ENCODE results near the gene CPNE9. TPM values are rescaled to one million over a fixed set of nuclear protein-coding genes. Genes with fewer than 3 reads are reported as not detected.
"Not testable (repeated sequence)": the region's sequence is repeated elsewhere in the genome, so short reads cannot be mapped to it uniquely, and the experiment has no call there.

The CPNE9 gene
- total RNA-seq, 2 experiments from 2014 or later, result 0.14 to 0.30 TPM

- peaks cover 21% of the 10 kb centered on the region for H3K36me3 Mint-ChIP-seq (ENCODE audit: low read depth)
- ATAC-seq (no peak), DNase-seq (no peak)
- intact Hi-C loops (cut with DNase I, micrococcal nuclease), result loop anchor here in 1 of 2 experiments (2.0 kb wide), 1 partner anchor 17 kb away; no protein-coding TSS in a partner anchor
- ChIA-PET CTCF (interaction anchor here (2.6 kb wide), 1 partner anchor 9 kb away, joined by 8 read pairs; no protein-coding TSS in a partner anchor), POLR2A (no interaction called here)
- no peaks in the 10 kb centered on the region for H3K9me3 Mint-ChIP-seq (ENCODE audit: low read depth)
- no peak overlapping the region for H3K27ac Mint-ChIP-seq
- H3K27me3 Mint-ChIP-seq, result no peaks in the 10 kb centered on the region
- peaks cover 21% of the 10 kb centered on the region for H3K4me1 Mint-ChIP-seq
- H3K4me3 Mint-ChIP-seq, result peak overlapping the region; percentile 79
Measured at GRCh38 chr3:9768141-9768775, 64.6 kb downstream of the CPNE9 start.

GRCh38 chr3:9769012-9769411 is 65.4 kb downstream of the CPNE9 start:
- no peaks in the 10 kb centered on the region for H3K9me3 Mint-ChIP-seq (ENCODE audit: low read depth)
- POLR2A ChIA-PET, result no interaction called here
- peaks cover 20% of the 10 kb centered on the region for H3K36me3 Mint-ChIP-seq (ENCODE audit: low read depth)
- peaks cover 21% of the 10 kb centered on the region for H3K4me1 Mint-ChIP-seq
- H3K4me3 Mint-ChIP-seq, result peak overlapping the region; percentile 79
- H3K27me3 Mint-ChIP-seq, result no peaks in the 10 kb centered on the region
- CTCF ChIA-PET, result interaction anchor here (1.0 to 2.6 kb wide), 3 partner anchors 9 to 225 kb away, joined by 3 to 8 read pairs (median 8); partner anchors contain the start of gene OGG1
- intact Hi-C loops (cut with DNase I, micrococcal nuclease), result loop anchor here (1.0 to 2.0 kb wide), 3 partner anchors 9 to 24 kb away; partner anchors contain the start of gene ARPC4 (in 1 of the 2)
- peak overlapping the region; percentile 59 for H3K27ac Mint-ChIP-seq
- ATAC-seq, result no peak
- DNase-seq, result no peak

GRCh38 chr3:9769426-9770275 is 66.0 kb downstream of the CPNE9 start, which contains the start of gene CAMK1:
Gene CAMK1 (minus strand): TSS chr3:9769947. CDS start chr3:9767749, 2,198 bp downstream.
- ATAC-seq, result peak; percentile 97

GRCh38 chr3:9770276-9770812 is 66.7 kb downstream of the CPNE9 start:
- no peaks in the 10 kb centered on the region for H3K9me3 Mint-ChIP-seq (ENCODE audit: low read depth)
- CTCF ChIA-PET, result interaction anchor here (0.9 to 1.9 kb wide), 5 partner anchors 12 to 37 kb away, joined by 3 to 8 read pairs (median 3); partner anchors contain the start of gene OGG1
- intact Hi-C loops (cut with DNase I, micrococcal nuclease), result no loop called here
- peak overlapping the region; percentile 78 for H3K27ac Mint-ChIP-seq
- H3K27me3 Mint-ChIP-seq, result no peaks in the 10 kb centered on the region
- ATAC-seq (peak; percentile 6), DNase-seq (no peak)
- peak overlapping the region; percentile 79 for H3K4me3 Mint-ChIP-seq
- POLR2A ChIA-PET, result interaction anchor here (0.6 to 1.6 kb wide), 4 partner anchors 8 to 22 kb away, joined by 3 to 7 read pairs (median 6); partner anchors contain the start of genes ARPC4, OGG1 and TADA3
- peaks cover 18% of the 10 kb centered on the region for H3K4me1 Mint-ChIP-seq
- H3K36me3 Mint-ChIP-seq (ENCODE audit: low read depth), result peaks cover 16% of the 10 kb centered on the region

More at GRCh38 chr3:9769426-9770275, 66.0 kb downstream of the CPNE9 start, which contains the start of gene CAMK1:
- peak; percentile 88 for DNase-seq
- Mint-ChIP-seq H3K9me3 (ENCODE audit: low read depth) (no peaks in the 10 kb centered on the region), H3K4me1 (peaks cover 21% of the 10 kb centered on the region), H3K36me3 (ENCODE audit: low read depth) (peaks cover 20% of the 10 kb centered on the region), H3K27me3 (no peaks in the 10 kb centered on the region), H3K27ac (peak within 1 kb of the TSS; percentile 78), H3K4me3 (peak within 1 kb of the TSS; percentile 79)
- POLR2A ChIA-PET, result interaction anchor here (1.0 to 1.6 kb wide), 3 partner anchors 9 to 23 kb away, joined by 3 to 7 read pairs (median 6); partner anchors contain the start of genes ARPC4, OGG1 and TADA3
- intact Hi-C loops (cut with DNase I, micrococcal nuclease), result loop anchor here (1.0 to 2.0 kb wide), 3 partner anchors 9 to 24 kb away; partner anchors contain the start of gene ARPC4 (in 1 of the 2)
- CTCF ChIA-PET, result interaction anchor here (0.9 to 2.6 kb wide), 7 partner anchors 8 to 225 kb away, joined by 3 to 8 read pairs (median 3); partner anchors contain the start of gene OGG1

- peaks cover 12% of the 10 kb centered on the region for H3K36me3 Mint-ChIP-seq (ENCODE audit: low read depth)
- H3K4me1 Mint-ChIP-seq, result peaks cover 20% of the 10 kb centered on the region
- intact Hi-C loops (cut with DNase I, micrococcal nuclease); H3K9me3 Mint-ChIP-seq (ENCODE audit: low read depth); H3K27ac Mint-ChIP-seq; DNase-seq; ATAC-seq; H3K27me3 Mint-ChIP-seq: not testable (repeated sequence)
- CTCF ChIA-PET, result interaction anchor here (1.3 to 1.9 kb wide), 4 partner anchors 20 to 38 kb away, joined by 3 to 8 read pairs (median 4); partner anchors contain the start of gene OGG1
- POLR2A ChIA-PET, result interaction anchor here (0.6 to 1.6 kb wide), 2 partner anchors 9 to 21 kb away, joined by 3 to 6 read pairs; partner anchors contain the start of gene OGG1
- H3K4me3 Mint-ChIP-seq, result peak overlapping the region; percentile 79
Measured at GRCh38 chr3:9771007-9771406, 67.4 kb downstream of the CPNE9 start.

DNA sequence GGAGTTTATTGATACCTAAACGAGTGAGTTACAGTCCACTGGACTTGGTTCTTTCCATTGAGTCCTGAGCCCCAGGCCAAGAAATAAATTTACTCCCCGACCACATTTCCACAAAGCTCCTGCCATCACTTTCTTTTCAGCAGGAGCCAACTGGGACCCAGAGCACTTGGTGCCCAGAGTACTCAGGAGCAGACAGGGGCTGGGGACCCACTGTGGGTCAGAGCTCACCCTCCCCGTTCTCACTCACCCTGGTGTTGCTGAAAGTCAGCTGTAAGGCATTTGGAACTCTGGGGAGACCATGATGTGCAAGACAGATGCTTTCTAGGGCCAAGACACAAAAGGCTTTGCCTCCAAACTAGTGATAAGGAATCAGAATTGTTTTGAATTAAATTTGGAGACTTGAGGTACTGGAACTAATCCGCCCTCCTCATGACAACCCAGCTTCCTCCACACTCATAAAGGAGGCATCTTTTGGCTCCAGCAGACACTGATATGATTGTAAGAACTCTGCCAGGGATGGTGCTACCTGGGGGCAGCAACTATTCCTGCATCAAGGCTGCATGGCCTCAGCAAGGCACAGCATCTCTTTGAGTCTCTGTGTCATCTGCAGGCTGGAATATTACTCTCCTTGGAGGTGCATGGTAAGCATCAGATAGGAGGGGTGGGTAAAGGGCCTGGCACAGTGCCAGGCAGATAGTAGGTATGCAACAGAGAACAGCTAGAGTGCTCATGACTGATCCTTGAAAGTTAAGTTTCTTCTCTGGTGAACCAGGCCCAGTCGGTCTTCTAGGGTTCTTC is 73.5 kb downstream of the CPNE9 start:
- Mint-ChIP-seq H3K4me1 (peaks cover 53% of the 10 kb centered on the region), H3K9me3 (ENCODE audit: low read depth) (no peaks in the 10 kb centered on the region), H3K27me3 (no peaks in the 10 kb centered on the region), H3K4me3 (no peak overlapping the region), H3K27ac (peak overlapping the region; percentile 95), H3K36me3 (ENCODE audit: low read depth) (peaks cover 23% of the 10 kb centered on the region)
- POLR2A ChIA-PET, result interaction anchor here (0.9 to 1.7 kb wide), 6 partner anchors 7 to 23 kb away, joined by 3 to 13 read pairs (median 5); partner anchors contain the start of genes ARPC4, CAMK1 and TADA3
- CTCF ChIA-PET, result interaction anchor here (0.6 to 2.4 kb wide), 9 partner anchors 9 to 45 kb away, joined by 3 to 11 read pairs (median 6); partner anchors contain the start of genes ARPC4, OGG1 and TADA3
- intact Hi-C loops (cut with DNase I, micrococcal nuclease), result loop anchor here (5.0 kb wide), 2 partner anchors 45 to 465 kb away; partner anchors contain the start of gene BRPF1 (in 1 of the 2)
- no peak for ATAC-seq
- DNase-seq, result peak; percentile 52

DNA sequence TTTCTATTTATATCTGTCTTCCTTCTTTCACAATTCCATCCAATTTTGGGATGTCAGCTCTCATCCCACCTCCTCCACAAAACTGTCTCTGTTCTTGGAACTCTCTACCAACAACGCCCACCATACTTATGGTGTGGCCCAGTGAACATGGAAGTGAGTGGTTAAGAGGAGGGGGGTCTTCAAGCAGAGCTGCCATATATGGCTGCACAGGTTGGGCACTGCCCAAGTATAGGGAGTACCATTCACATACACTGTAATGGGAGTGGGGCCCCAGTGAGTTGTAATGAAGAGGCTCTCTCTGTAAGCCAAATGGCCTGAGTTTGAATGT is 74.0 kb downstream of the CPNE9 start:
- Mint-ChIP-seq H3K27me3 (no peaks in the 10 kb centered on the region), H3K4me1 (peaks cover 58% of the 10 kb centered on the region), H3K4me3 (peak overlapping the region; percentile 30), H3K27ac (peak overlapping the region; percentile 95), H3K36me3 (ENCODE audit: low read depth) (peaks cover 27% of the 10 kb centered on the region), H3K9me3 (ENCODE audit: low read depth) (no peaks in the 10 kb centered on the region)
- DNase-seq (peak; percentile 50), ATAC-seq (peak; percentile 48)
- intact Hi-C loops (cut with DNase I, micrococcal nuclease), result loop anchor here (1.0 to 5.0 kb wide), 7 partner anchors 8 to 465 kb away; partner anchors contain the start of genes BRPF1 (in 2 of the 2), TADA3 (in 2 of the 2) and CAMK1 (in 1 of the 2)
- POLR2A ChIA-PET, result interaction anchor here (0.9 to 1.7 kb wide), 7 partner anchors 8 to 381 kb away, joined by 3 to 13 read pairs (median 4); partner anchors contain the start of genes ARPC4, CAMK1 and TADA3
- CTCF ChIA-PET, result interaction anchor here (0.6 to 2.4 kb wide), 8 partner anchors 9 to 45 kb away, joined by 3 to 11 read pairs (median 7); partner anchors contain the start of genes ARPC4, OGG1 and TADA3

- ATAC-seq (peak; percentile 87), DNase-seq (peak; percentile 87)
- CTCF ChIA-PET, result interaction anchor here (0.6 to 2.4 kb wide), 8 partner anchors 9 to 355 kb away, joined by 3 to 11 read pairs (median 7); partner anchors contain the start of genes ARPC4, OGG1 and TADA3
- Mint-ChIP-seq H3K9me3 (ENCODE audit: low read depth) (no peaks in the 10 kb centered on the region), H3K4me3 (peak overlapping the region; percentile 36), H3K27ac (peak overlapping the region; percentile 95), H3K36me3 (ENCODE audit: low read depth) (peaks cover 34% of the 10 kb centered on the region), H3K4me1 (peaks cover 61% of the 10 kb centered on the region), H3K27me3 (no peaks in the 10 kb centered on the region)
- POLR2A ChIA-PET, result interaction anchor here (0.7 to 1.7 kb wide), 8 partner anchors 9 to 382 kb away, joined by 3 to 13 read pairs (median 4); partner anchors contain the start of genes ARPC4, CAMK1 and TADA3
- intact Hi-C loops (cut with DNase I, micrococcal nuclease), result loop anchor here (1.0 to 5.0 kb wide), 8 partner anchors 9 to 464 kb away; partner anchors contain the start of genes BRPF1 (in 2 of the 2), TADA3 (in 2 of the 2) and CAMK1 (in 1 of the 2)
Measured at GRCh38 chr3:9778143-9779074, 74.8 kb downstream of the CPNE9 start.
